ENCODE data around the gene PRICKLE1.

DNA sequence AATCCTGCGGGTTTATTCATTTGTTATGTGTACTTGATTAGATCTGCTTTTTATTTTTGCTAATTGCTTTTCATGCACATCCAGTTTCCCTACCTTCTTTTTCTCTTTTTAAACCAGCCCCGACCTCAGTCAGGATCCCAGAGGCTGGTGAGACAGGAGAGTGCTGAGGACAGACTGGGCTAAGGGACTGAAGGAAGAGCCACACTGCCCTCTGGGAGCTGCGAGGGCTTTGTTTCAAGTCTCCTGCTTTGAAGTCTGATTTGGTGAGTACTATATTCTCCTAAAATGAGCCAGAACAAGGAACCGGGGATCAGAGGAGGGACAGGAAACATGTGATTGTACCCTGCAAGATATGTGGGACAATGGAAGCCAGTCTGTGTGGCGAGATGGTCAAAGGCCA, 23.9 kb downstream of the PRICKLE1 start:
- TF ChIP-seq TSC22D2 (CRISPR knock-in tag; IDR thresholded peaks at IDR 0.05; ENCODE audit: borderline replicate concordance) (no peak), POLR2AphosphoS2 (IDR thresholded peaks at IDR 0.05; ENCODE audit: low read depth, low read length) (no peak), ETV6 (CRISPR knock-in tag; conservative IDR thresholded peaks at IDR 0.05) (no peak), RAD21 (CRISPR knock-in tag; IDR thresholded peaks at IDR 0.05) (no peak), ZNF766 (CRISPR knock-in tag; IDR thresholded peaks at IDR 0.05; ENCODE audit: borderline replicate concordance) (no peak), CCAR2 (optimal IDR thresholded peaks at IDR 0.05; ENCODE audit: low read depth, low read length) (no peak), ARID2 (CRISPR knock-in tag; IDR thresholded peaks at IDR 0.05; ENCODE audit: borderline replicate concordance) (no peak), ZNF138 (CRISPR knock-in tag; IDR thresholded peaks at IDR 0.05; ENCODE audit: low read depth) (no peak), AKAP8 (CRISPR knock-in tag; IDR thresholded peaks at IDR 0.05) (no peak), SIN3A (IDR thresholded peaks at IDR 0.05; ENCODE audit: borderline replicate concordance, low read depth, low read length) (no peak)
- TF ChIP-seq, protein P1, sequence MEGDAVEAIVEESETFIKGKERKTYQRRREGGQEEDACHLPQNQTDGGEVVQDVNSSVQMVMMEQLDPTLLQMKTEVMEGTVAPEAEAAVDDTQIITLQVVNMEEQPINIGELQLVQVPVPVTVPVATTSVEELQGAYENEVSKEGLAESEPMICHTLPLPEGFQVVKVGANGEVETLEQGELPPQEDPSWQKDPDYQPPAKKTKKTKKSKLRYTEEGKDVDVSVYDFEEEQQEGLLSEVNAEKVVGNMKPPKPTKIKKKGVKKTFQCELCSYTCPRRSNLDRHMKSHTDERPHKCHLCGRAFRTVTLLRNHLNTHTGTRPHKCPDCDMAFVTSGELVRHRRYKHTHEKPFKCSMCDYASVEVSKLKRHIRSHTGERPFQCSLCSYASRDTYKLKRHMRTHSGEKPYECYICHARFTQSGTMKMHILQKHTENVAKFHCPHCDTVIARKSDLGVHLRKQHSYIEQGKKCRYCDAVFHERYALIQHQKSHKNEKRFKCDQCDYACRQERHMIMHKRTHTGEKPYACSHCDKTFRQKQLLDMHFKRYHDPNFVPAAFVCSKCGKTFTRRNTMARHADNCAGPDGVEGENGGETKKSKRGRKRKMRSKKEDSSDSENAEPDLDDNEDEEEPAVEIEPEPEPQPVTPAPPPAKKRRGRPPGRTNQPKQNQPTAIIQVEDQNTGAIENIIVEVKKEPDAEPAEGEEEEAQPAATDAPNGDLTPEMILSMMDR (CRISPR knock-in tag; IDR thresholded peaks at IDR 0.05) = no peak
